OCI-M1 (cell line): ENCODE results near the gene SPACA7.

ENCODE experiments used
- DNase-seq: peaks from one replicate; lab custom pipeline; 2025; lab: John Stamatoyannopoulos, UW

SPACA7 gene

DNA sequence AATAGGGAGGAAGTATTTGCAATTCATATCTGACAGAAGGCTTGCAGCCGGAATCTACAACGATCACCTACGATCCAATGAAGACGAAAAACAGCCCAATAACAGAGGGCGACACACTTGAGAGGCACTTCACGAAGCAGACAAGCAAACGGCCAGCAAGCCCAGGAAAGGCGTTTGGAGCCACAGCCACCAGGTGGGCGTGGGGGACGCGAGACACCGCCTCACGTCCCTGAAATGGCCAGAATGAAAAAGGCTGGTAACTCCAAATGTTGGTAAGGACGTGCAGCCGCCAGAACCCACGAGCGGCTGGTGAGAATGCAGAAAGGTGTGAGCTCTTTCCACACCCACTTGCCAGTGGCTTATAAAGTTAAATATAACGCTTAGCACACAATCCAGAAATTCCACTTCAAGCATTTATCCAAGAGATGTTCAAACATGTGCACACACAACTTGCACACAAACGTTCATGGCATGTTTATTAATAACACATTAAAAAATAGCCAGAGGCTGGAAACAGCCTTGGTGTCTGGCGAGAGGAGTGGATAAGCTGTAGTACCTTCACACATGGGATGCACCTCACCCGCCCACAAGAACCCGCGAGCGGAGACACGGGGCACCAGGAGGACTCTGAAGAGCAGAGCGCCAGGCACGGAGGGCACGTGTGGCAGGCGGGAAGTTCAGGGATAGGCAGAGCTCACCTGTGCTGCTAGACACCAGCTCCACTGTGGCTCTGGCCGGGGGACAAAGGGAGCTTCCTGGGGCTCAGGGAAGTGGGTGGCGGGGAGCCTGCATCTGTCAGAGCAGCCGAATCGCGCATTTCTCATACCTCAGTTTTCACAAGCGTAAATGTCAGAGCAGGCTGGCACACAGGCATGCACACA, 89.3 kb downstream of the SPACA7 start:
- DNase-seq, result no peak

DNA sequence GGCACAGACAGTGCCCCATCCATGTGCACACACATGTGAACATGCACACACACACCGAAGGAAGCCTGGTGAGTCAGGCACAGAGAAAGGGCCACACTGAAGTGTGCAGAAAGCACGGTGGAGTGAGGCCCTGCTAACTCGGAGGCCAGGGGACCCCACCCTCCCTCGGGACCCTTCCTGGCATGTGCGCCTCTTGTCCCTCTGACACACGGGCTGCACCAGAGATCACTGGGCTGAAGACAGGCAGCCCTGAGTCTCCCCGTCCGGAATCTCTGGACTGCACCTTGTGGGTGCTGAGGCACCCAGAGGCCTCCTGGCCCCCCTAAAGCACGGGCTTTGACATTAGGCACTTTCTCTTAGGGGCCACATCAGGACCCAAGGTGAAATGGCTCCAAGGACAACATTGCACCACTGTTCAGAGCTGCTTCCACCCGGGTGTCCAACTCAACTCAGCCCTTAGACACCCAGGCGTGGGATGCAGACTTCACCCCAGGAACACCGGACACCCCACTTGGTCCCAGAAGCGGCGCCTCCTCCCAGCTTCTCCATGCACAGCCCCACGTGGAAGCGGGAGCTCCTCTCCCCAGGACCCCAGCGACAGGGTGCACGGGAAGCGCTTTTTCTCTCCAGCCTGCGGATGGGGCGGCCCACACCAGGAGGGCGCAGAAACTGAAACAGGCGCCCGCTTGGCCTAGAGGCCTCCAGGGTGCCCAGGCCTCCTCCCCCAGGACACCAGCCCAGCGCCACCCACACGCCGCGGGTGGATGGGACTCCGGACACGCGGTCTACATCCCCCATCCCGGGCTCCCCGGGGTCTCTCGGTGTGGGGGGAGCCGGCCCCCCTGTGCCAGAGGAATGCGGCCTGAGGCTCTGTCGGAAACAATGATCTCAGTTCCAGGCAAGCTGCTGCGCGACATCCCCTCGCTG, 90.2 kb downstream of the SPACA7 start:
- no peak for DNase-seq

GRCh38 chr13:112467236-112467635, 91.1 kb downstream of the SPACA7 start:
- DNase-seq, result no peak

- no peak for DNase-seq
Measured at GRCh38 chr13:112468069-112468468, 91.9 kb downstream of the SPACA7 start.

GRCh38 chr13:112469071-112469745, 93.1 kb downstream of the SPACA7 start:
- DNase-seq, result no peak

- DNase-seq, result no peak
Measured at GRCh38 chr13:112473818-112474217, 97.7 kb downstream of the SPACA7 start.

DNA sequence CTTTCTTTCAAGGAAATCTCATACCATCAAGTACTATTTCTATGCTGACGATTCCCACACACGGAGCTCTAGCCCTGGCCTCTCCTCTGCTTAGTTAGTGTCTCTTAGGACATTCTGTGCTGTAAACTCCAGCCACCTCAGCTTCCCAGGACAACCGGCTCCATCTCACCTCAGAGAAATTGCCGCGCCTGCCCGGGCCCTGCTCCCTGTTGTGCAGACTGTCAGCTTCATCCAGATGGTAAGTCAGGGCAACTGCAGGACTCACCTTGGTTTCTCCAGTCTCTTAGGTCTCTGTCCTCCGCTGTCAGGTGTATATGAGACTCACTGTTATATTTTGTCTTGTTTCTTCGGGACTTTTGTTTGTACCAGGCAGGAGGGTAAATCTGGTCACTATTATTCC, 98.7 kb downstream of the SPACA7 start:
- DNase-seq, result no peak

- DNase-seq, result no peak
Measured at GRCh38 chr13:112475889-112476288, 99.7 kb downstream of the SPACA7 start.

DNA sequence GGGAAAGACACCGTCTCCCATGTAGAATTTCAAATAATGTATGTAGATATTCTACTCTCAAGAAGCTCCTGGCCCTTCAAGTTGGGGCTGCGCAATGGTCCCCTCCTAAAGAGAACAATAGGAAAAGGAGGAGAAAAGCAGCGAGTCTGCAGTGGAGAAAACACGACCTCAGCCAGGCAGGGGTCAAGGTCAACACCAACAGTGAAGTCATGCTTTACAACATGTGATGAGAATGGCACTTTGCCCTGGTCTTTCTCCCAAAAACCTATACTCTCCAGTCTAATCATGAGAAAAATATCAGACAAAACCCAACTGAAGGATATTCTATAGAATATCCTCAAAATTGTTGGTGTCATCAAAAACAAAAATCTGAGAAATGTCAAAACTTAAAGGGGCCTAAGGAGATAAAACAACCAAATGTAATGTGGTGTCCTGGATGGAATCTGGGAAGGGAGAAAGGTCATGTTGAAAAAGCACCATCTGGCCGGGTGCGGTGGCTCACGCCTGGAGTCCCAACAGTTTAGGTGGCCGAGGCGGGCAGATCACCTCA, 101.0 kb downstream of the SPACA7 start:
- DNase-seq, result no peak

- DNase-seq, result no peak
Measured at GRCh38 chr13:112479389-112479788, 103.2 kb downstream of the SPACA7 start.

GRCh38 chr13:112481458-112481857, 105.3 kb downstream of the SPACA7 start:
- DNase-seq, result no peak

GRCh38 chr13:112483299-112483698, 107.1 kb downstream of the SPACA7 start:
- no peak for DNase-seq
